ENCODE measurements around the gene ZNF536. TPM values are rescaled to one million over a fixed set of nuclear protein-coding genes. Genes with fewer than 3 reads are reported as not detected.

ZNF536 gene
- polyA plus RNA-seq, 1 donor (not counting 4 experiments of a cell fraction or from before 2014, with no cell fraction given), result not detected

- H3K27ac ChIP-seq (ENCODE audit: control insufficient read depth, insufficient read depth, low read length), result no peak overlapping the region
- H3K4me3 ChIP-seq (ENCODE audit: control insufficient read depth in 2 of 3, extremely low read depth in 1 of 3, insufficient read depth in 2 of 3, low read depth in 1 of 3, low read length in 3 of 3), result no peak overlapping the region
- TF ChIP-seq EZH2 (IDR thresholded peaks at IDR 0.05; ENCODE audit: low read length), result no peak
- TF ChIP-seq, protein P1, sequence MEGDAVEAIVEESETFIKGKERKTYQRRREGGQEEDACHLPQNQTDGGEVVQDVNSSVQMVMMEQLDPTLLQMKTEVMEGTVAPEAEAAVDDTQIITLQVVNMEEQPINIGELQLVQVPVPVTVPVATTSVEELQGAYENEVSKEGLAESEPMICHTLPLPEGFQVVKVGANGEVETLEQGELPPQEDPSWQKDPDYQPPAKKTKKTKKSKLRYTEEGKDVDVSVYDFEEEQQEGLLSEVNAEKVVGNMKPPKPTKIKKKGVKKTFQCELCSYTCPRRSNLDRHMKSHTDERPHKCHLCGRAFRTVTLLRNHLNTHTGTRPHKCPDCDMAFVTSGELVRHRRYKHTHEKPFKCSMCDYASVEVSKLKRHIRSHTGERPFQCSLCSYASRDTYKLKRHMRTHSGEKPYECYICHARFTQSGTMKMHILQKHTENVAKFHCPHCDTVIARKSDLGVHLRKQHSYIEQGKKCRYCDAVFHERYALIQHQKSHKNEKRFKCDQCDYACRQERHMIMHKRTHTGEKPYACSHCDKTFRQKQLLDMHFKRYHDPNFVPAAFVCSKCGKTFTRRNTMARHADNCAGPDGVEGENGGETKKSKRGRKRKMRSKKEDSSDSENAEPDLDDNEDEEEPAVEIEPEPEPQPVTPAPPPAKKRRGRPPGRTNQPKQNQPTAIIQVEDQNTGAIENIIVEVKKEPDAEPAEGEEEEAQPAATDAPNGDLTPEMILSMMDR (optimal IDR thresholded peaks at IDR 0.05 in 1 of 3, IDR thresholded peaks at IDR 0.05 in 1 of 3, conservative IDR thresholded peaks at IDR 0.05 in 1 of 3; ENCODE audit: extremely low read depth in 1 of 3, insufficient read depth in 2 of 3, low read length in 3 of 3), result no peak
Measured at GRCh38 chr19:30536975-30537374, 164.8 kb downstream of the ZNF536 start.

DNA sequence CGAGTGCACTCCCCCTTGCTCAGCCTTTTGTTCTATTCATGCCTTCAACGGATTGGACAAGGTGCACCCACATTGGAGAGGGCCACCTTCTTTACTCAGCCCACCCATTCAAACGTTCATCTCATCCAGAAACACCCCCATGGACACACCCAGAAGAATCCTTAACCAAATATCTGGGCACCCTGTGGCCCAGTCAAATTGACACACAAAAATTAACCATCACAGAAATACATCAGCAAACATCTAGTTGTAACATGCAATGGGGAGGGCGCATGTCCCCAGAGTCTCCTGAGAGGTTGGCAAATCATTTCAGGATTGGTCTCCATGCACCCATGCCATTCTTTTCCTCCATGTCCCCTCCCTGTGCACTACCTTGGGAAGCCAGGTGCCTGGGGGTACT is 167.1 kb downstream of the ZNF536 start:
- H2AFZ ChIP-seq (ENCODE audit: control insufficient read depth, low read length), result no peak overlapping the region
- H3K4me1 ChIP-seq (ENCODE audit: control insufficient read depth, extremely low read depth, insufficient read depth, low read length), result no peaks in the 10 kb centered on the region
- no peak overlapping the region for H3K4me2 ChIP-seq (ENCODE audit: control insufficient read depth, extremely low read depth, insufficient read depth, low read depth, low read length)
- TF ChIP-seq, protein P1 (optimal IDR thresholded peaks at IDR 0.05 in 1 of 3, IDR thresholded peaks at IDR 0.05 in 1 of 3, conservative IDR thresholded peaks at IDR 0.05 in 1 of 3; ENCODE audit: extremely low read depth in 1 of 3, insufficient read depth in 2 of 3, low read length in 3 of 3), result no peak
- TF ChIP-seq EZH2 (IDR thresholded peaks at IDR 0.05; ENCODE audit: low read length), result no peak
- peaks cover 3% of the 10 kb centered on the region for H3K9me3 ChIP-seq (ENCODE audit: control insufficient read depth, low read depth, low read length)
- no peak for DNase-seq (ENCODE audit: low read depth, low spot score)
- no peak overlapping the region for H3K9ac ChIP-seq (ENCODE audit: control insufficient read depth, extremely low read depth, insufficient read depth, low read length)
- dilution Hi-C loops (cut with MboI; ENCODE audit: extremely low pct_ligation_motif_present, low sequenced_read_pairs), result no loop called here
- H3K79me2 ChIP-seq (ENCODE audit: control insufficient read depth, insufficient read depth, low read length), result no peaks in the 10 kb centered on the region
- H3K9me1 ChIP-seq (ENCODE audit: control insufficient read depth, extremely low read depth, insufficient read depth, low read length), result no peaks in the 10 kb centered on the region
- no peaks in the 10 kb centered on the region for H3K27me3 ChIP-seq (ENCODE audit: control insufficient read depth, extremely low read depth, insufficient read depth, low read length)
- H4K20me1 ChIP-seq (ENCODE audit: control insufficient read depth, extremely low read depth, insufficient read depth, low read length), result no peaks in the 10 kb centered on the region
- no peak overlapping the region for H3K27ac ChIP-seq (ENCODE audit: control insufficient read depth, insufficient read depth, low read length)
- no peak for FAIRE-seq
- H3K36me3 ChIP-seq (ENCODE audit: control insufficient read depth in 2 of 2, extremely low read depth in 1 of 2, insufficient read depth in 2 of 2, low read length in 2 of 2), result no peaks in the 10 kb centered on the region
- H3K4me3 ChIP-seq (ENCODE audit: control insufficient read depth in 2 of 3, extremely low read depth in 1 of 3, insufficient read depth in 2 of 3, low read depth in 1 of 3, low read length in 3 of 3), result no peak overlapping the region

More at GRCh38 chr19:30536975-30537374, 164.8 kb downstream of the ZNF536 start:
- no peak for FAIRE-seq
- dilution Hi-C loops (cut with MboI; ENCODE audit: extremely low pct_ligation_motif_present, low sequenced_read_pairs), result no loop called here
- no peaks in the 10 kb centered on the region for H3K27me3 ChIP-seq (ENCODE audit: control insufficient read depth, extremely low read depth, insufficient read depth, low read length)
- no peaks in the 10 kb centered on the region for H3K9me1 ChIP-seq (ENCODE audit: control insufficient read depth, extremely low read depth, insufficient read depth, low read length)
- no peaks in the 10 kb centered on the region for H3K4me1 ChIP-seq (ENCODE audit: control insufficient read depth, extremely low read depth, insufficient read depth, low read length)
- H2AFZ ChIP-seq (ENCODE audit: control insufficient read depth, low read length), result no peak overlapping the region
- no peaks in the 10 kb centered on the region for H4K20me1 ChIP-seq (ENCODE audit: control insufficient read depth, extremely low read depth, insufficient read depth, low read length)
- H3K9me3 ChIP-seq (ENCODE audit: control insufficient read depth, low read depth, low read length), result peaks cover 3% of the 10 kb centered on the region
- H3K9ac ChIP-seq (ENCODE audit: control insufficient read depth, extremely low read depth, insufficient read depth, low read length), result no peak overlapping the region
- DNase-seq (ENCODE audit: low read depth, low spot score), result no peak
- H3K4me2 ChIP-seq (ENCODE audit: control insufficient read depth, extremely low read depth, insufficient read depth, low read depth, low read length), result no peak overlapping the region
- no peaks in the 10 kb centered on the region for H3K36me3 ChIP-seq (ENCODE audit: control insufficient read depth in 2 of 2, extremely low read depth in 1 of 2, insufficient read depth in 2 of 2, low read length in 2 of 2)
- no peaks in the 10 kb centered on the region for H3K79me2 ChIP-seq (ENCODE audit: control insufficient read depth, insufficient read depth, low read length)

Data from keratinocyte (primary cell).